Erythroblast (primary cell): ENCODE data around the gene TCF20.

Source experiments
- DNase-seq, 2 experiments: peaks; one replicate each; lab custom pipeline; 2025; lab: John Stamatoyannopoulos, UW
- GATA1 ChIP-seq: IDR thresholded peaks from 2 replicates; pipeline ENCODE4 v1.6.1; 2011; ENCODE audit warnings: low read depth, mild to moderate bottlenecking, control low read depth, low read length, moderate library complexity
- POLR2A ChIP-seq: IDR thresholded peaks from 2 replicates; pipeline ENCODE4 v1.6.1; 2011; ENCODE audit warnings: mild to moderate bottlenecking, low read length

The TCF20 gene

DNA sequence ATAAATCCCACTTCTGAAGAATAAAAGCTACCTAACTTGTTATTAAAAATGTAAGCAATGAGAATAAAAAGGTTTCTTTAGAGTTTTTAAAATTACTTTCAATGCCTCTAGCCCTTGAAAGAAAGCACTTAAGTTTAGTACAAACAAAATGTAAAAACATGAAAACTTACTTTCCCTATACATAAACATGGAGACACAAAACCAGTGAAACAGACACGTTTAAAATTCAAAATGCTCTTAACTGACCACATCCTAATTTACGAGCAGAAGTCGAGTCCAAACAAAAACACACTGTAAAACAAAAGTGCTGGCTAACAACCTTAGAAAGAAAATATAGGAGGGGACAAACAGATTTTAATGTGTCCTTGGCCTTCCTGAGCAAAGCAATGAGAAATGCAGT is 36.6 kb downstream of the TCF20 start:
- no peak for DNase-seq
- TF ChIP-seq GATA1, result no peak
- TF ChIP-seq POLR2A, result no peak

DNA sequence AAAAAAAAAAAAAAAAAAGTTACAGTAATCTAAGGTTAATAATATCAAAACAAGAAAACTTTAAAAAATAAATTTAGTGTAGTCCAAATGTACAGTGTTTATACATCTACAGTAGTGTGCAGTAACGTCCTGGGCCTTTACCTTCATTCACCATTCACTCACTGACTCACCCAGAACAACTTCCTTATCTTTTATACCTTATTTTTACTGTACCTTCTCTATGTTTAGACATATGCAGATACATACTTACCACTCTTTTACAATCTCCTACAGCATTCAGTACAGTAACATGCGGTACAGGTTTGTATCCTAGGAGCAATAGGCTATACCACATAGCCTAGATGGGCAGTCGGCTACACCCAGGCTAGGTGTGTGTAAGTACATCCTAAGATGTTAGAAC is 38.5 kb downstream of the TCF20 start:
- no peak for DNase-seq
- TF ChIP-seq GATA1 (no peak), POLR2A (no peak)

DNA sequence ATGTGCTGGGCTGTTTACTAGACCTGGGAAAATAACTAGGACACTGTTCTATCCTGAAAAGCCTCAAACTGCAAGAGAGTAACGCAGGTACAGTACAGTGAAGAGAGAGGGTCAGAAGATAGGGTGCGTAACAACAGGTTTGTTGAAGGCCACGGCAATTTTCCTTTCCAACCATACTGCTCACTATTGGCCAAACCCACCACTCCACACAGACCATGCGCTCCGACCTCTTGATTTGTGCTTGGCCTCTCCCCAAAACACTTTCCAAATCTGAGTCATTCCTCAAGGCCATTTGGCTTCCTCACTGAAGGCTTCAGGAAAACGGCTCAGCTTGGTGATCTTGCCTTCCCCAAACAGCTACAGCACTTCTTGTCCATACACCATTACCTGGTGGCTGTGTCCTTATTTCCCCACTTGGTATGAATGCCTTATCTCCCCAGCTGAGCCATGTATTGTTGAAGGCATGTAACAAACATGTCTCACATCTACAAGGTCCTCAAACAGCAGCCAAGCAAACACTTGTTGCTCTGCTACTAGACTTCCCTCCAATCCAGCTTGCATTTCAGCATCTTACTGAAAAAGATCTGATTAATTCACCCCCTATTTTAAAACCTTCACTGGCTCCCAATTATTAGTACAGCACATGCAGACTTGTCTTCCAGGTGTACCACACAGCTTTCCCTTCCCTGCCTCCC is 40.9 kb downstream of the TCF20 start:
- DNase-seq, result no peak
- TF ChIP-seq POLR2A (no peak), GATA1 (no peak)

DNA sequence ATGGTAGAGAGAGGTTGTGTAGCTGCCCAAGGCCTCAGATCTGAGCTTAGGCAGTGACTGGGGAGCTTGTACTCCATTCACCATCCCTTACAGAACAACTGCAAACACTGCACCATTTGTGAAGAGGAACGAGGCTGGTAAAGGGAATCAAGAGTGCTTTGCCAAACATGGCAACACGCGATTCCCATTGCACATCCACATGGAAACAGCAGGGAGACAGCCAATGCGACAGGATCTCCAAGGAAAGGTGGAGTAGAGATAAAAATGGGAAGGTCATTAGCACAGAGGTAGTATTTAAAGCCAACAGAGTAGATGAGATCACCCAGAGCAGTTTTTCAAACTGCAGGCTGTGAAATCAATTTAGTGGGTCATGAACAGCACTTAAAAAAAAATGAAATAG is 42.0 kb downstream of the TCF20 start:
- TF ChIP-seq POLR2A (no peak), GATA1 (no peak)
- DNase-seq, result no peak

DNA sequence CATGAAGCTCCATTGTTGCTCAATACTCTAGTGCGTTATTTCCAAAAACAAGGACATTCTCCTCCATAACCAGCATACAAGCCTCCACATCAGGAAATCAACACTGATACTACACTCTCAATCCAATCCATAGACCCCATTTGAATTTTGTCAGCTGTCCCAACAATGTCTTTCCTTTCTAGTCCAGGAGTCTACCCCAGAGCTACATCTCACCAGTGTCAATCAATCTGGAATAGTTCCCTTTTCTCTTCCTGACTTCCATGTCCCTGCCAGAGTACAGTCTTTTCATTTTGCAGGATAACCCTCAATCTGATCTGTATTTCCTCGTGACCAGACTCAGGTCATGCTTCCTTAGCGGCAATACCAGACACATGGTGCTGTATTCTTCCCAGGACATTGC is 43.0 kb downstream of the TCF20 start:
- DNase-seq, result no peak
- TF ChIP-seq POLR2A (no peak), GATA1 (no peak)

DNA sequence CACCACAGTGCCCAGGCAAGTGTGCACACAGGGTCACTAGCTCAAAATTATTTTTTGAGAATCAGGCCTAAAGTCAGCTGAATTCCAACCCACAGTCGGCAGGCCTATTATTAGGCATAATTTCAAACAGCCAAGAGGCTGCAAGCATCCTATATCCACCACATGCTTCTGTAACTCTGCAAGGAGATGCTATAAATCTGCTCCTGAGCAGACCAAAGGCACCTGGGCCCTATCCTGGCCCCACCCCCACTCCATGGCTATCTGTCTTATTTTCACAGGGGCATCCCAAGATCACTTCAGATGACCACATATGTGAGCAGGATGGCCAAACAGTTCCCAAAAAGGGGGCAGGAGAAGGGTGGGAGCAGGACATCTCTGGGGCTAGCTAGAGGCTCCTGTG is 44.6 kb downstream of the TCF20 start:
- TF ChIP-seq GATA1 (no peak), POLR2A (no peak)
- DNase-seq, result no peak

DNA sequence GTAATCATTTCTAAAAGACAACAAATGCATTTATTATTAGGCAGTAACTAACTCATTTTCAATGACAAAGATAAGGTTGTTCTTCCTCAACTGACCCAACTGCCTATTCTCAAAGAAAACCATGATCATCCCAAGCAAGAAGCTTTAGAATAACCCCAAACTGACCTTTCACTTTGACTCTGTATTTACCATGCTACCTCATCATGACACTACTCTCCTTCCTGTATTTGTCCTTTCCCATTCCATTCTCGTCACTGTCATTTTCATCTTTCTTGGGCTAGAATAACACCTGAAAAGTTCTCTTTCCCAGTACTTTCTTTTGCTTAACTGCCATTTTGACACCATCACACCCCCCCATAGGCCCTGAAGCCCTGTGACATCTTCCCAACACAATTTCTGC is 48.3 kb downstream of the TCF20 start:
- no peak for DNase-seq
- TF ChIP-seq POLR2A, result no peak
- no peak for TF ChIP-seq GATA1
